ENCODE results near the gene AP5Z1.

AP5Z1 gene

DNA sequence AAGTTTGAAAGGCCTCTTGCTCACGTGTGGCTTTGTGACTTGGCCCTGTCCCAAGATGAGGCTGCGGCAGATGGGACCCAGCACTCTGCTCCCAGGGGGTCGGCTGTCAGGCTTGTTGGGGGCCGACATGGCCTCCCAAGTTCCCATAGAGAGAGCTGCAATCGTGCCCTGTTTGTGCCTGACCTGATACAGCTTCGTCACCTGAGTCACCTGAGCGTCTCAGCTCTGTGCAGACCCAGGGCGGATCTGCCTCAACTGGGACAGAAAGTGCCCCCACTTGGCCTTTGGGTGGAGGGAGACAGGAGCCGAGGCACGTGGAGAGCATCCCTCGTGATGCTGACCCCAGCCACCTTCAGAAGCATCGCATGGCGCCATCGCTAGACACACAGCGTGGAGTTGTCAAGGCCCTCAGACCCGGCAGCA lies 64.7 kb downstream of the AP5Z1 start:
- no peak for DNase-seq (ENCODE audit: low read depth, low spot score)

All from smooth muscle cell of the brain vasculature (primary cell).